IPS-18c (cell line): Measurements from ENCODE around the gene TMC6.

Experiments used
- H3K4me3 ChIP-seq: 2 replicates; pipeline ENCODE4 v1.7.0; 2013; ENCODE audit warnings: low read depth, mild to moderate bottlenecking, low read length, moderate library complexity; ENCODE audit not compliant: insufficient read depth
- H3K9me3 ChIP-seq: one replicate; pipeline ENCODE4 v1.6.1; 2013; ENCODE audit warnings: mild to moderate bottlenecking, low read length, moderate library complexity; ENCODE audit not compliant: control insufficient read depth, insufficient read depth

The TMC6 gene

GRCh38 chr17:78163881-78164747, 35.6 kb upstream of the TMC6 start:
- no peaks in the 10 kb centered on the region for H3K9me3 ChIP-seq
- no peak overlapping the region for H3K4me3 ChIP-seq

- H3K4me3 ChIP-seq, result no peak overlapping the region
Measured at GRCh38 chr17:78159575-78160158, 31.1 kb upstream of the TMC6 start.

GRCh38 chr17:78154903-78155811, 26.6 kb upstream of the TMC6 start:
- Histone ChIP-seq H3K9me3 (no peaks in the 10 kb centered on the region), H3K4me3 (no peak overlapping the region)

More at GRCh38 chr17:78159575-78160158, 31.1 kb upstream of the TMC6 start:
- H3K9me3 ChIP-seq, result no peaks in the 10 kb centered on the region

GRCh38 chr17:78151514-78152008, 23.0 kb upstream of the TMC6 start:
- H3K4me3 ChIP-seq, result no peak overlapping the region
- H3K9me3 ChIP-seq, result no peaks in the 10 kb centered on the region

- H3K4me3 ChIP-seq, result no peak overlapping the region
- H3K9me3 ChIP-seq, result no peaks in the 10 kb centered on the region
Measured at GRCh38 chr17:78148286-78149016, 19.9 kb upstream of the TMC6 start.

DNA sequence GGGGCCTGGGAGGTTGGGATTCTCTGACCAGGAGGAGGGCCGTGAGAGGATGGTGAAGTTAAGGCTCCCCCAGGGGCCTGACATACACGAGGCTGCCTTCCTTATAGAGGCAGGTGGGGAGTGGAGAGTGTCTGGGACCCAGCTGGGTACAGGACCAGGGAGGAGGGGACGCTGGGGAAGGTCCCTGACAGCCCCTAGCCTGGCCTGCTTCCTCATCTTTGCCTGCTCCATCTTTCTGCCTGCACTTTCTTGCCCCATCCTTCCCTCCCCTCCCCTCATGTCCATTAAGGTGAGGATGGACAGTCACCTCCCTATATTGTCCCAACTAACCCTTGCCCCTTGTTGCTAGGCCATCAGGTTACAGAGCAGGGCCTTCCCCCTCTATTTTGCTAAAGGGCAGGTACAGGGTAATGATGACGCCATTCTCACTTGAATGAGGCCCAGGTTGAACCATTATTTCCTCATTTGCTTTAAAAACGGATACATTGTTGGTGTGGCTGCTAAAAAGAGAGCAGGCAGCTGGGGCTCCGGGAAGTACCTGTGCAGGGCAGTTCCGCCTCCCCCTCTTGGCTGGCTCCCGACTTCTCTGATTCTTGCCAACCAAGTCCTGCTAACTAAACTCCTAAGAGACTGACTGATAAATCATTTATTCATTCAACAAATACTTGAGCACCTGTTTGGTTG, 18.9 kb upstream of the TMC6 start:
- no peaks in the 10 kb centered on the region for H3K9me3 ChIP-seq
- no peak overlapping the region for H3K4me3 ChIP-seq

DNA sequence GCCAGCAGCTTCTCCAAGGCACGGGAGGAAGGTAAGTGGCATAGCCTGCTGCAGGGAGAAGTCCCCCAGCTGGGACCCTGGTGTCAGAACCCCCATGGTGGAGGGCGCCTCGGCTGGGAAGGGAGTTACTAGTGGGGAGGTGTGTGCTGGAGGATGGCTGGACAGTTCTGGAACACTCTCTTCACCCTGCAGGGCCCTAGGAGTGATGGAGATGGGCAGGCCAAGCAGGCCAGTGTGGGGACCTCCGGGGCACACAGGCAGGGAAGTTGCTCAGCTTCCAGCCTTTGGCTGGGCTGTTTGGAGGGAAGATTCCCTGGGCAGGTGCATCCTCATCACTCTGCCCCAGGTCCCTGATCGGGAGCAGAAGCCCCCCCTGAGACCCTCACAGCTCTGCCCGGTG, 18.3 kb upstream of the TMC6 start:
- Histone ChIP-seq H3K4me3 (no peak overlapping the region), H3K9me3 (no peaks in the 10 kb centered on the region)

DNA sequence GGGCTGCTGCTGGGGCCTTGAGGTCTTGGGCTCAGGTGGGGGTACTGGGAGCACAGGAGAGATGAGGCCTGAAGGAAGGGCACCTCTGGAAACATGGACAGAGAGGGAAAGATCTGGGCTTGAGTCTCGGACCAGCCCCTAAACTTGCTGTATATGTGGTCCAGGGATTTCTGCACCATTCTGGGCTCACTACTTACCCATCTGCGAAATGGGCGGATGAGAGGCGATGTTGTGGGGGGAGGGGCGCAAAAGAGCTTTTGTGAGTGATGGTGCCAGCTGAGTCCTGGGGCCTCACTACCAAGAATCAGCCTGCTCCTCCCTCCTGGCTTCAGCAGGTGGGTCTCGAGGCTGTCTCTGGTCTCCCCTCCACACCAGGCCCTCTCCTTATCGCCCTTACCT, 17.9 kb upstream of the TMC6 start:
- Histone ChIP-seq H3K4me3 (no peak overlapping the region), H3K9me3 (no peaks in the 10 kb centered on the region)

DNA sequence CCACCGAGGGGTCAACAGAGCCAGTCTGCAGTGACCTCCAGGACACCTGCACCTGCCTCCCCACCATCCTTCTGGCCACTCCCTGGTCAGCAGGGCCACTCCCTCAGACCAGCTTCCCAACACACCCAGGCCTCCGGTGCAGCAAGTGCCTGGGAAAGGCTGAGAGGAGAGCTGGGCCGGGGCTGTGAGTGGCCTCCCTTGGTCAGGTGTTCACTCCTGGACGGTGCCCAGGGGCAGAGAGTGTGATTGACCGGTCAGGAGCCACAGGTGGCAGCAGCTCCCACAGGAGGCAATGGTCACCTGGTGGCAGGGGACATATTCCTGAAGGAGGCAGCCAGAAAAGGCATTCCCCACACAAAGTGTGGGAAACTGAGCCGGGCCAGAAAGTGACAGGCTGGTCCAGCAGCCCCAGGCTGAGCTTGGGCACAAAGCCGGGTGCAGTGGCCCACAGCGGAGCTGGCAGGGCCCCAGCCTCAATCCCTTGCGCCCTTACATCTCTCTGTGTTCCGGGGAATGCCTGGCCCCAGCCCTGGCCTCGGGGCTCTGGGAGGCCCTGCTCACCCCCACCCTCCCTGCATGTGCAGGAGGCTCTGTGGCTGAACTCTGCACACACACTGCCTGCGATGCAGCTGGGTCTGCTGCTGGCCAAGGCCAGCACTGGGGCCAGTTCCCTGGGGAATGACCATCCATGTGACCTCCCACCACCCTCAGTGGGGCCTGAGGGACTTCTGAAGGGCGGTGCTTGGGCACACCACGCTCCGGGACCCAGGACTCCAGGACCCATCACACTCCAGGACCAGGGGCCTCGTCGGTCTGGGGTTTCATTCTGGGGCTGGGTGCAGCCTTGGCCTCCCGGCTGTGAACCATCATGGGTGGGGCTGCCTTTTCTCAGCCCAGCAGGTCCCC, 16.4 kb upstream of the TMC6 start:
- no peak overlapping the region for H3K4me3 ChIP-seq
- H3K9me3 ChIP-seq, result no peaks in the 10 kb centered on the region

DNA sequence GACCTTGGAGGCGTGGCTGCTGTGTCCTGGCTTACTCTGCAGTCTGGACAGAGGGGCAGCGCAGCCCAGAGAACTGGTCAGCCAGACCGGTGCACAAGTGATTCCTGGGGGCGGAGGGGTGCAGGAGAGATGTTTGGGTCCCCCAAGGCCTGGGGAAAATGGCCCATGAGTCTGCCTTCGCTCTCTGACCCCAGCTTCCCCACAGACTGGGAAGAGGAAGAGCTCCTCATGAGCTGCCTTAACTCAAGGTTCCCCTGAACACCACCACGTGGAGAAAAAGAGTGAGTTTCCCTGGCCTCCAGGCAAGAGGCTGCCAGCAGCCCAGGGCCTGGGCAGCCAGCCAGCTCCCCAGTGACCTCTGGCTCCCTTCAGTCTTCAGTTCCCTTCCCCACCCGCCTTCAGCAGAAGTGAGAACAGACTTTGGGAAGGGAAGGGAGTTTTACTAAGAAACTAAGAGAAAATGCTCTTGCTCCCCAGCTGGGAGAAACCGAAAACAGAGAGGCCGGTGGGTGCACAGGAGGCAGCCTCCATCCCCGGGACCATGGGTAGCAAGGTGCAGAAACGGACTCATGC, 15.7 kb upstream of the TMC6 start:
- no peaks in the 10 kb centered on the region for H3K9me3 ChIP-seq
- no peak overlapping the region for H3K4me3 ChIP-seq

DNA sequence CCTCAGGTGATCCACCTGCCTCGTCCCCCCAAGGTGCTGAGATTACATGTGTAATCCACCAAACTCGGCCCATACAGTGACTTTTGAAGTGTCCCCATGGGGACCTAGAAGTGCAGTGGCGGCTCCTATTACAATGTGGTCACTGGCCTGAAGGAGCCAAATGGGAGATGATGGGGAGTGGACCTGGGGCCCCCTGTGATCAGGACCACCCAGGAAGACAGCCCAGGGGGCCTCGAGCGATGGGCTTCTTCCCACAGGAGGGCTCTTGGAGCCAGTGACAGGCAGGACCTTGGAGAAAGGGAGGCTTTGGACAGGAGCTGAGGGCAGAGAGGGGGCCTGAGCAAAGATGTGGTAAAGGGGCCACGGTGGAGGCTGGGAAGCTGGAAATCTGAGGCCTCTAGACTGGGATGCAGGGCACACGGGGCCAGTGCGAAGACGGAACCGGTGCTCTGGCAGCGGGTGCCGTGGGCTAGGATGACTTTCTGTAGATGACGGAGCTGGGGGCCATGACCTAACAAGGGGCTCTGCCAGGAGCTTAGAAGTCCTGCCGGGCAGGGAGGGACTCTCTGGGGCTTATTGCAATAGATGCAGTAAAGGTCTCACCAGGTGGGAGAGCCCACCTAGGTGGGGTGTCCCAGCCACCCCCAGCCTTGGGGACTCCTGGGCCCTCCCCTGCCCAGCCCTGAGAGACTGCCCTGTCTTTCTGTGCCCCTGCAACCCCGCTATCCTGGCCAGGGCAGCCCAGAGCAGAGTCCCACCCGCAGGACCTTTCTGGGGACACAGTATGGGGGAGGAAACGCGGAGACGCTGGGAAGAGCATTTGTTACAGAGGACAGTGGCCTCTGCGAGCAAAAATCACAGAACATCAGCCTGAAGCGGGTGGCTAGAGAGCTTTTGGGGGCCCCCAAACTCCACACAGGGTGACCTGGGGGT, 14.9 kb upstream of the TMC6 start:
- no peak overlapping the region for H3K4me3 ChIP-seq
- no peaks in the 10 kb centered on the region for H3K9me3 ChIP-seq

DNA sequence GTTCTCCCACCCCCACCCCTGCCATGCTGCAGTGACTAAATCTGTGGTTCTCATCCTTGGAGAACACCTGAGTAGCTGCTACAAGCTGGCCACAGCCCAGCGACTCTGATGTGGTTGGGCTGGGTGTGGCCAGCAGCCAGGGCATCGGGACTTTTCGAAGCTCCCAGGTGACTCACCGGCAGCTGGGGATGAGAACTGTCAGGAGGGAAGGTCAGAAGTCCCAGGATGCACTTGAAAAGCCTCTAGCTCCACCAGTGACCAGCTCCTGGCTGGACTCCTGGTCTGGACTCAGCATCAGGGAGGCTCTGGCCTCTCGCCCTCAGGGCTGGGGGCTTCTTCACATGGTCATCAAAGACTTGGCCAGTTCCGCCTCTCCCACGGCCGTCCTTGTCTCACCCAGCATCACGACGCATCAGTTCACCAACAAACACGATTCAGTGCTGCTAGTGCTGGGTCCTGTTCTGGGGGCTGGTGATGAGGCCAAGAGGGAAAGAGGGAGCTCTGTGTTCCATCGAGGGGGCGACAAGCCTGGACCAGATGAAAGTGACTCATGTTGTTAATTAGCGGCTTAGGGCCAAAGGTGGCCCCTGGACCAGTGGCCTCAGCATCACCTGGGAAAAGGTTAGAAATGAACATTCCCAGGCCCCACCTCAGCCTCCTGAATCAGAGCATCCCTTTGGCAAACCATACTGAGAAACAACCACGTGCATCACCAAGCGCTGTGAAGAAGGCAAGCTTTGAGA, 13.7 kb upstream of the TMC6 start:
- H3K9me3 ChIP-seq, result no peaks in the 10 kb centered on the region

DNA sequence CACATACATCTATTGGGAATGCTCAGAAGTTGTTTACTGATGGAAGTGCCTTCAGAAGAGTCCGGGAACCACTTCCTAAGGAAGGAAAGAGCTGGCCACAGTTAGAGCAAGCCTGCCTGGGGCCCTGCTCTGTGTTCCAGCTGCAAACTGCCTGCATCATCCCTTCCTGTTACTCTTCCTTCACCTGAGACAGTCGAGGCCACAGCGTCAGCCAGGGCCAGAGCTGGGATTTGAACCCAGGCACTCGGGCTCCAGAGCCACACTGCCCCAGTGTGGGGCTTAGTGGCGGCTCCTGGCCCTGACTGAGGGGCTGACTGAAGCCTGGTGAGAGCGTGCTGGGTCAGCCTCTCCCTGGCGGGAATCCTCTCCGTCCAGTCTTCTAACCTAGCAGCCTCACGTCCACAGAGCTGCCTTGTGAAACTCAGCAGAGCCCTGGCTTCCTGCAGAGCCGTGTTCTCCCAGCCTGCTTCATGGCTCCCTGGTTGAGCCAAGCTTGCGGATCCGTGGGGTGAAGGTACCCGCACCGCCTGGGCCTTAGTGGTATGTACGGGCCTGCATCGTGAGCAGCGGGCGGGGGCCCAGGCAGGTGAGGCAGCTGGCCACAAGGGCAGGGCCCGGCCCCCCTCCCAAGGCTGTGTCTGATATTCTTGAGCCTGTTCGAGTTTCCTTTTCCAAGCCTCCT, 13.0 kb upstream of the TMC6 start:
- Histone ChIP-seq H3K4me3 (no peak overlapping the region), H3K9me3 (no peaks in the 10 kb centered on the region)

More for the DNA sequence above, 13.7 kb upstream of the TMC6 start:
- no peak overlapping the region for H3K4me3 ChIP-seq
